ENCODE results near the gene VEGFB.

- TF ChIP-seq CTCF (conservative IDR thresholded peaks at IDR 0.05; ENCODE audit: low read length) (no peak), EZH2phosphoT487 (IDR thresholded peaks at IDR 0.05; ENCODE audit: borderline replicate concordance) (no peak)
These were observed 30.0 kb downstream of the VEGFB start for GRCh38 chr11:64264371-64264852.
